ENCODE measurements around the gene IKZF5.

IKZF5 gene, protein sequence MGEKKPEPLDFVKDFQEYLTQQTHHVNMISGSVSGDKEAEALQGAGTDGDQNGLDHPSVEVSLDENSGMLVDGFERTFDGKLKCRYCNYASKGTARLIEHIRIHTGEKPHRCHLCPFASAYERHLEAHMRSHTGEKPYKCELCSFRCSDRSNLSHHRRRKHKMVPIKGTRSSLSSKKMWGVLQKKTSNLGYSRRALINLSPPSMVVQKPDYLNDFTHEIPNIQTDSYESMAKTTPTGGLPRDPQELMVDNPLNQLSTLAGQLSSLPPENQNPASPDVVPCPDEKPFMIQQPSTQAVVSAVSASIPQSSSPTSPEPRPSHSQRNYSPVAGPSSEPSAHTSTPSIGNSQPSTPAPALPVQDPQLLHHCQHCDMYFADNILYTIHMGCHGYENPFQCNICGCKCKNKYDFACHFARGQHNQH

DNA sequence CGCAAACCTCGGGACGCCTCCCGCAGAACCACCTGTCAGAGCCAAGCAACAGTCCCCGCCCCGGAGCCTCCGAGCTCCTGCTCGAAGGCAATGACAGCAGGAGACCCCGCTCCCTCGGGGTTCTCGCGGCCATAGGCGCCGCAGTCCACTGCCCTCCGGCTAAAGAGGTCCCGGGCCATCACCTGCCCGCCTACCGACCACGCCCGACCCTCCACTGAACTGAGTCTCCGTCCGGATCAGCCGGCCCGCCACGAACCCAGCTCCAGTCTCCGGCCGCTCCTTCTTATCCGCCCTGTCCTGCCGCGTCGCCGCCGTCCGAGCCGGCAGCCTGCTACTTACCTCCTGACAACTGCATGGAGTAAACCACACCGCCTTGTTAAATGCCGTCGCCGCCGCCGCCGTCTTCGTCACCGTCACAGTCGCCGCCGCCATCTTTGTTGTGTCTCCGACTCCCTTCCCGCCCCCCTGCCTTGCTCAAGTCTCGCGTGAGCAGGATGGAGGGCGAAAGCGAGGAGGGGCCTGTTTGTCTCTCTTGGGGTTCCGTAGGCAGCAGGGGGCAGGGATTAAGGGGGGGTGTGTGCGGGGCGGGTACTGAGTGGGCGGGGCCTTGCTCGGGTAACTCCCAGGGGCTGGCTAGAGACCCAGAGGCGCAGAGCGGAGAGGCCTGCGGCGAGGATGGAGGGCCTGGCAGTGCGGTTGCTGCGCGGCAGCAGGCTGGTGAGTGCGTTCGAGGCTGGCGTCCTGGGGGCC, at the start of gene IKZF5, which contains the start of gene ACADSB:
IKZF5 (minus strand) TSS at position 441 of the 750 bp plus-strand sequence. CDS start 10,170 bp downstream, outside the sequence.
ACADSB (plus strand) TSS at position 652 of the 750 bp plus-strand sequence; CDS start at position 676, 24 bp downstream.
- DNase-seq: peak; percentile 97
- peak within 1 kb of the TSS; percentile 84 for H3K4me3 ChIP-seq (ENCODE audit: low read depth, low read length)
- no peak for TF ChIP-seq CTCF (IDR thresholded peaks at IDR 0.05; ENCODE audit: low read depth, low read length)
- H3K27me3 ChIP-seq (ENCODE audit: insufficient read depth, low read depth, severe bottlenecking): no peaks in the 10 kb centered on the region
- H3K36me3 ChIP-seq: no peaks in the 10 kb centered on the region
- no peaks in the 10 kb centered on the region for H3K9me3 ChIP-seq (ENCODE audit: severe bottlenecking)
- H3K27ac ChIP-seq: peak within 1 kb of the TSS; percentile 68

DNA sequence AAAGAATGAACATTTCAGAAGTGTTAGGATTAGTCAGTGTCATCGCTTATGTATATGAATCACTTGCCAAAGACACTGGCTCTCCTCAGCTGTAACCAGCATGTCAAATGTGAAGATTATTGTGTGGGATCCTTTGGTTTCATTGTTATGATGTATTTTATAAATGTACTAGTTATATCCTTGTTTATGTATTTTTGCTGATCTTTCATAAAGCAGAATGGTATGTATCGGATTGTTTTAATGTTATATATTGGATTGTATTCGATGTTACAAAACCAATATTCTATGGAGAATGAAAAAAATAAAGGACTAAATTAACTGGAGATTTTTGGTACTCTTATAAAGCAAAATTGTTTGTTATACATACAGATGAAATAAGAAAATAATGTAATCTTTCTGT, 49.4 kb upstream of the IKZF5 start:
- DNase-seq: no peak
- TF ChIP-seq CTCF (IDR thresholded peaks at IDR 0.05; ENCODE audit: low read depth, low read length): no peak
- no peak overlapping the region for H3K27ac ChIP-seq
- H3K27me3 ChIP-seq (ENCODE audit: insufficient read depth, low read depth, severe bottlenecking): peaks cover 13% of the 10 kb centered on the region
- no peaks in the 10 kb centered on the region for H3K36me3 ChIP-seq
- H3K4me3 ChIP-seq (ENCODE audit: low read depth, low read length): no peak overlapping the region
- H3K9me3 ChIP-seq (ENCODE audit: severe bottlenecking): no peaks in the 10 kb centered on the region

GRCh38 chr10:123045961-123046731, 37.6 kb upstream of the IKZF5 start:
- no peak for DNase-seq
- H3K27ac ChIP-seq: no peak overlapping the region
- H3K9me3 ChIP-seq (ENCODE audit: severe bottlenecking): no peaks in the 10 kb centered on the region
- no peaks in the 10 kb centered on the region for H3K27me3 ChIP-seq (ENCODE audit: insufficient read depth, low read depth, severe bottlenecking)
- H3K4me3 ChIP-seq (ENCODE audit: low read depth, low read length): no peak overlapping the region
- no peak for TF ChIP-seq CTCF (IDR thresholded peaks at IDR 0.05; ENCODE audit: low read depth, low read length)
- H3K36me3 ChIP-seq: no peaks in the 10 kb centered on the region; the same call in 1 of the 2 replicates

- Histone ChIP-seq H3K4me3 (ENCODE audit: low read depth, low read length) (no peak overlapping the region), H3K9me3 (ENCODE audit: severe bottlenecking) (no peaks in the 10 kb centered on the region), H3K27me3 (ENCODE audit: insufficient read depth, low read depth, severe bottlenecking) (no peaks in the 10 kb centered on the region), H3K36me3 (no peaks in the 10 kb centered on the region; the same call in 1 of the 2 replicates), H3K27ac (no peak overlapping the region)
- no peak for TF ChIP-seq CTCF (IDR thresholded peaks at IDR 0.05; ENCODE audit: low read depth, low read length)
- no peak for DNase-seq
These were observed 35.8 kb upstream of the IKZF5 start for GRCh38 chr10:123044391-123044790.

DNA sequence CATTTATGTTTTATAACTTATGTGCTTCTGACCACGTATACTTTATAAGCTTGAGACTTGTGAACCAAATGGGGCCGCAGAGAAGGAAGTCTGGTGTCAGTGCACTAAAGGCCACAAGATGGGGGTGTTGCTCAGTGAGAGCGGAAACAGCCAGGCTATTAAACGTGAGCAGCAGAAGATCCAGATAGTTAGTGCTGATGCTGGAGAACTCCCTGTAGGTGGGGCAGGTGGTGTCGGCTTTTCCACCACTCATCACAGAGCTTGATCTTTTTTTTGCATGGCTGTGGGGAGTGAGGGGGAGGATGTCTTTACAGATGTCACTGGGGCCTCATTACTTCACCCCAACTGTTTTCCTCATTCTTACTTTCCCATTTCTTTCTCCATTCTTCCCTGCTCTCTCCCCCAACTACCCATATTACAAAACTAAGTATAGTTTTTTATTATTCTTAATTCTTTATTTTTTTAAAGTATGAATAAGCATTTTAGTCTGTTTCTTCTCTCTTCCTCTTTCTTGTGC, 34.9 kb upstream of the IKZF5 start:
- H3K27ac ChIP-seq: no peak overlapping the region
- TF ChIP-seq CTCF (IDR thresholded peaks at IDR 0.05; ENCODE audit: low read depth, low read length): peak; percentile 79
- H3K9me3 ChIP-seq (ENCODE audit: severe bottlenecking): no peaks in the 10 kb centered on the region
- no peaks in the 10 kb centered on the region for H3K27me3 ChIP-seq (ENCODE audit: insufficient read depth, low read depth, severe bottlenecking)
- H3K4me3 ChIP-seq (ENCODE audit: low read depth, low read length): no peak overlapping the region
- H3K36me3 ChIP-seq: no peaks in the 10 kb centered on the region; the same call in 1 of the 2 replicates
- DNase-seq: peak; percentile 63
